Measurements from ENCODE around the gene GSK3B.
"Not testable (repeated sequence)": the region's sequence is repeated elsewhere in the genome, so short reads cannot be mapped to it uniquely, and the experiment has no call there.

GSK3B gene

GRCh38 chr3:119930286-119930685, 164.0 kb downstream of the GSK3B start:
- no peak for DNase-seq

GRCh38 chr3:119927190-119927589, 167.1 kb downstream of the GSK3B start:
- no peak for DNase-seq

- no peak for DNase-seq
Observed at GRCh38 chr3:119924111-119925094, 169.8 kb downstream of the GSK3B start.

- no peak for DNase-seq
Observed at GRCh38 chr3:119918992-119919933, 175.0 kb downstream of the GSK3B start.

- no peak for DNase-seq
Observed at GRCh38 chr3:119913021-119913420, 181.2 kb downstream of the GSK3B start.

- peak in 1 of 5 donors; percentile 13 for DNase-seq
Observed at GRCh38 chr3:119912220-119912619, 182.0 kb downstream of the GSK3B start.

GRCh38 chr3:119911748-119912147, 182.5 kb downstream of the GSK3B start:
- DNase-seq = peak in 1 of 5 donors; percentile 19

- no peak for DNase-seq
Observed at GRCh38 chr3:119902061-119902460, 192.2 kb downstream of the GSK3B start.

- DNase-seq = no peak
Observed at GRCh38 chr3:119901148-119901547, 193.1 kb downstream of the GSK3B start.

- no peak for DNase-seq
Observed at GRCh38 chr3:119899192-119899511, 195.1 kb downstream of the GSK3B start.

GRCh38 chr3:119898478-119899191, 195.6 kb downstream of the GSK3B start:
- no peak for DNase-seq

GRCh38 chr3:119894195-119894594, 200.1 kb downstream of the GSK3B start:
- DNase-seq = no peak

GRCh38 chr3:119893769-119894168, 200.5 kb downstream of the GSK3B start:
- DNase-seq = no peak

GRCh38 chr3:119891944-119892721, 202.1 kb downstream of the GSK3B start:
- DNase-seq = peak; percentile 2 to 57 (median 20)

GRCh38 chr3:119888681-119889080, 205.6 kb downstream of the GSK3B start:
- DNase-seq = not testable (repeated sequence)

GRCh38 chr3:119885746-119886530, 208.3 kb downstream of the GSK3B start:
- no peak for DNase-seq

GRCh38 chr3:119884161-119884557, 210.1 kb downstream of the GSK3B start:
- no peak for DNase-seq

GRCh38 chr3:119883461-119884160, 210.6 kb downstream of the GSK3B start:
- no peak for DNase-seq

GRCh38 chr3:119880966-119881365, 213.3 kb downstream of the GSK3B start:
- no peak for DNase-seq

GRCh38 chr3:119873646-119874045, 220.6 kb downstream of the GSK3B start:
- DNase-seq = no peak
